GM19099 (cell line): Measurements from ENCODE around the gene CCSER2.

ENCODE experiments used
- POLR2A ChIP-seq: IDR thresholded peaks from 3 replicates; pipeline ENCODE4 v1.6.1; 2011; ENCODE audit warnings: low read depth; ENCODE audit not compliant: insufficient read length; ENCODE audit errors: extremely low read depth

CCSER2 gene

GRCh38 chr10:84440781-84441180 lies 112.4 kb downstream of the CCSER2 start:
- no peak for TF ChIP-seq POLR2A

- TF ChIP-seq POLR2A = no peak
These were observed 119.5 kb downstream of the CCSER2 start for GRCh38 chr10:84447701-84448400.

DNA sequence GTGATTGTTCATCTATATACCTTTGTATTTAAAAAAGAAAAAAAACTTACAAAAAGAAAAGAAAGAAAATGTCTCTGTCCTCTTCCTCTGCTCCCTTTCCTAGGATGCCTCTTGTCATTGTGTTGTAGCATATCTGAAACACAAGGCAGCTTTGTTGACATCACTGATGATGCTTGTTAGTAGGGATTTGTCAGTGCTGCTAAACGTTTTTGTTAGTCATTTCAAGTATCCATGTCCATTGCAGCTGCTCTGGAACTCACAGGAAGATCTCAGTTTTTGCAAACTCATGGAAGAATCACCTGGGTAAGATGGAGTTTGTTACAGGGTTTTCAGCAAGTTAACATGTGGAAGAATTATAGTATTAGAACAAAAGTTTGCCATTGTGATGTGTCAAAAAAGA lies 123.6 kb downstream of the CCSER2 start:
- no peak for TF ChIP-seq POLR2A

DNA sequence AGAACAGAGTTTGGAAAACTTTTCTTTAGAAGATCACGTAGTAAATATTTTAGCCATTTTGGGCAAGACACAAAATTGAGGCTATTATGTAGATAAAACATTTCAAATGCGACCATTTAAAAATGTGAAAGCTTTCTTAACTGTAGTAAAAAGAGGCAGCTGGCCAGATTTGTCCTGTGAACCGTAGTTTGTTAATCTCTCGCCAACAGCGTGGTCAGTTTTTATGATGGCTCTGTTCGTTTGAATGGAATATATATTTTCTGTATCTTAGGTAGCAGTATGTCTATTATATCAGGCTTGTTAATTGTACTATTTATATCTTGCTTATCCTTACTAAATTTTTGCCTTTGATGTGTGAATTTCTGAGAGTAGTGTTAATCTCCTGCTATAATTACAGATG lies 124.9 kb downstream of the CCSER2 start:
- TF ChIP-seq POLR2A = no peak

DNA sequence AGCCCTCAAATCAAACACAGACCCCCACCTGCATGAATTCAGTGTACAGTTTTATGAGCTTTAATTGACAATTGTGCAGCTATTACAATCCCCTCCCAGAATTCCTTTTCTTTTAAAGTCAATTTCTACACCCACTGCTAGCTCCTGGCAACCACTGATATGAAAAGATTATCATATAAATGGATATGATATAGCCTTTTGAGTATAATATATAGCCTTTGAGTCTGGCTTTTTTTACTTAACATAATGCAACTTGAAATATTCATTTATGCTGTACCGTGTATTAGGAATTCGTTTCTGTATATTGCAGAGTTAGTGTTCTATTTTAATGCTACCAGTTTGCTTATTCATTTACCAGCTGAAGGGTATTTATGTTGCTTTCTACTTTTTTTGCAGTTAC lies 127.7 kb downstream of the CCSER2 start:
- no peak for TF ChIP-seq POLR2A

- no peak for TF ChIP-seq POLR2A
These were observed 132.1 kb downstream of the CCSER2 start for GRCh38 chr10:84460520-84460919.

GRCh38 chr10:84469470-84469869 lies 141.1 kb downstream of the CCSER2 start:
- no peak for TF ChIP-seq POLR2A

DNA sequence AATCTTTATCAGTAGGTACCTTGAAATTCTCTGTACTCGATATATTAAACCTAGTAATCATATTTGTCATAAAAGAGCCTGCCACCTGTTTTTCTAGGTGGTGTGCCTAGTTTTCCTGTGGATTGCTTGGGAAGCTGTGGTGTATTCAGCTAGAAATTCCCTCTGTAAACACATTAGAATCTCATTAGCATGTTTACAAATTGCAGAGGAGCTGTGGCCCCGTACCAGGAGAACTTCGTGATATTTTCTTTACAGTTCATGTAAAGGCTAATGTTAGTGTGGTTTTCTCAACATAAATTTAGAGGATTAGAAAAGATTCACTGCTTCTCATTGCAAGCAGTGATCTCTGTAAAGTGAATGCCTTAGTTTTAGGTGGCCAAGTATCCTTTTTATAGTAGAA lies 144.7 kb downstream of the CCSER2 start:
- no peak for TF ChIP-seq POLR2A

GRCh38 chr10:84477398-84478128 lies 149.2 kb downstream of the CCSER2 start:
- TF ChIP-seq POLR2A = no peak

DNA sequence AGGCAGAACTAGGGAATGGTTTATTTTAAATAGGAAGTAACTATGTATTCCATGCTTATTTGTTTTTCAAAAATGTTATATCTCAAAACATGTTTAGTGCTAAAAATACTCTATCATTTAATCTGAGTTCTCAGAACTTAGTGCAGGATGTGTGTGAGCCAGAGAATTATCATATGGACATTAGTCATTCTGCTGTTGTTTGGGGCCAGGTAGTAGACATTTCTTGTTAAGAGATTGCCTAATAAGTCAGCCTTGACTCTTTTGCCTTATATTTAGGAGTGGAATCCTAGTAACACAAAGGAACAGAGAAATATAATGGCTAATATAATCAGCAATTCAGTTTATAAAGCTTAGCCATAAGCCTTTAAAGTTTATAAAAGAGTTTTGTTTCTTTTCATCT lies 149.8 kb downstream of the CCSER2 start:
- no peak for TF ChIP-seq POLR2A

DNA sequence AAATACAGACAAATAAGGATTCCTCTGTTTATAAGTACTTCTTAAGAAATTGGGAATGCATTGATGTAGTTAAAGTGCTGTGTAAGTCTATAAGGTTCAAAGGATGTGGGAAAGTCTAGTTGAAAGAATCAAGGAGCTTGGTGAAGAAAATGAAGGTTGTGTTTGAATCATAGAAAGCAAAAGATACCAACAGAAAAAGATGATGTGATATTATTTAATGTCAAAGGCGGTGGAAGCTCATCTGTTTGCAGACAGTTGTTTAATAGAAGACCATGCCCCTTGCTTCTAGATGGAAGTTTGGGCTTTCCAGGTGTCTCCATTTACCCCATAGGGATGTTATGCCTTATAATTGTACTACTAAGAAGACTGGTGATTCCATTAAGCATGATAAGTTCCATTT lies 150.3 kb downstream of the CCSER2 start:
- no peak for TF ChIP-seq POLR2A

DNA sequence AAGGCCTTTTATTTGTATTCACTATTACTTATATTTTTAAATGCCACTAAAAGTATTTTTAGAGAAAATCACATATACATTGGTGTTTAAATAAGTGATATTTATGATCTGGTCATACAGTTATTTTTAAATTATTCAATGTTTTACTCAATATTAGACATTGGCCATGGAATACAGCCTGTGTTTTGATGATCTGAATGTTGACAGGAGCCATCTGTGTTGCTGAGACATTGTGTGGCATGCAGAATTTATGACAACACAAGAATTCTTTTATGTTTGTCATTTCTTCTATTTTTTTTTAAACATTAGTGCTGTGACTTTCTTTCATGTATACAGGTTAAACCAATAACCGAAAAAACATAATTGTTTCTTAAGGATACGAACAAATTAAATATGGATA lies 156.2 kb downstream of the CCSER2 start:
- TF ChIP-seq POLR2A = no peak

DNA sequence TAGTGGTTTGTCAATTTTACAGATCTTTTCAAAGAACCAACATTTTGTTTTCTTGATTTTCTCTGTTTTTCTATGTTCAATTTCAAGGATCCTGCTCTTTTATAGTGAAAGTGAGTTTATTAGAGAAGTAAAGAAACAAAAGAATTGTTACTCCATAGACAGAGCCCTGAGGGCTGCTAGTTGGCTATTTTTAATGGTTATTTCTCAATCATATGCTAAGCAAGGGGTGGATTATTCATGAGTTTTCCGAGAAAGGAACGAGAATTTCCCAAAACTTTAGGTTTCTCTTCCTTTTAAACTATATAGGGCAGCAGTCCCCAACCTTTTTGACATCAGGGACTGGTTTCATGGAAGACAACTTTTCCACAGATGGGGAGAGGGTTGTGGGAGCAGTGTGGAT lies 165.0 kb downstream of the CCSER2 start:
- no peak for TF ChIP-seq POLR2A

DNA sequence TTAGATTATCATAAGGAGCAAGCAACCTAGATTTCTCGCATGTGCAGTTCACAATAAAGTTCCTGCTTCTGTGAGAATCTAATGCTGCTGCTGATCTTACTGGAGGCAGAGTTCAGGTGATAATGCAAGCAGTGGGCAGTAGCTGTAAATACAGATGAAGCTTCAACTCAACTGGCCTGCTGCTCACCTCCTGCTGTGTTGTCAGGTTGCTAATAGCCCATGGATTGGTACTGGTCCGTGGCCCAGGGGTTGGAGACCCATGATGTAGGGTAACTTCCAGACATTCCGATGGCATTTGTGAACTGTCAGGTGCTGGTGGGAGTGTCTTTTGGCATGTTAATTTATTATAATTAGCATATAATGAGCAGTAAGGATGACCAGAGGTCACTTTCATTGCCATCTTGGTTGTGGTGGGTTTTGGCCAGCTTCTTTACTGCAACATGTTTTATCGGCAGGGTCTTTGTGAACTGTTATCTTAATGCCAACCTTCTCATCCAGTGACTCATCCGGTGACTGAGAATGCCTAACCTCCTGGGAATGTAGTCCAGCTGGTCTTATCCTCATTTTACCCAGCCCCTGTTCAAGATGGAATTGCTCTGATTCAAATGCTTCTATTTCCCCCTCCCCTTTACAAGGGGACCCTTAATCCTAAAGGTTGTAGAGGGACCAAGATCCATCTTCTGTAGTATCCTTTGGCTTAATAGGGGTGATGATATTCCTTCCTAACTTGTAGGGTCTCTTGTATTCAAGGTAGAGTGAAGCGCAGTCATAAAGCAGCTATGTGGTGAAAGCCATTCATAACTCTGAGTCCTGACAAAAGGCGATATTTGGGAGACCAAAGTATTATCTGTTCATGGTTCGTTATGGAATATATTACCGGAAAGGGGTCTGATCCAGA lies 165.8 kb downstream of the CCSER2 start:
- no peak for TF ChIP-seq POLR2A

DNA sequence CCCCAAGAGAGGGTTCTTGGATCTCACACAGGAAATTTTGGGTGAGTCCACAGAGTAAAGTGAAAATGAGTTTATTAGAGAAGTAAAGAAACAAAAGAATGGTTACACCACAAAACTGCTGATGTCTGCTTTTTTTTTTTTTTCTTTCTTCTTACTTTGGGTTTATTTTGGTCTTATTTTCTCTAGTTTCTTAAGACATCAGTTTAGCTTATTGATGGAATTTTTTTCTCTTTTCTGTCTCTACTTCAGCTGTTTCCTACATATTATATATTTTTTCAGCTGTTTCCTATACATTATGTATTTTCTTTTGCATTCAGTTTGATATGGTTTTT lies 166.4 kb downstream of the CCSER2 start:
- TF ChIP-seq POLR2A = no peak

DNA sequence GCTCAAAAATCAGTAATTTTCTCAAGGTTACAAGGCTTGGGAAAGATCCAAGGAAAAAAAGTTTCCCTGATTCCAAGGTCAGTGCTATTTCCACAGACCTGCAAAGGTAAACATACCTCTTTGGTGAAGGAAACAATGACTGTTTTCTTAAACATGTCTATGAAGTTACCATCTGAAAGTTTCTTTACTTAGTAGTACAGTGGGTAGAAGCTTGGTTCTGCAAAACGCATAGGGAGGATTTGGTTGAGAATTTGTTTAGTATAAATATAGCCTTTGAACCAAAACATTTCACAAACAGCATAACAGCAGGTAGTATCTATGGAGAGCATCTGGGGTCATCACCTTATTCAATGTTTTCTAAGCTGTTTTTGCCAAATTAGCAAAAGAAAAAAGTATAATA lies 169.6 kb downstream of the CCSER2 start:
- TF ChIP-seq POLR2A = no peak
